Hepatocyte (in vitro differentiated cells): ENCODE data around the gene NAPSA. TPM values are rescaled to one million over a fixed set of nuclear protein-coding genes. Genes with fewer than 3 reads are reported as not detected.
"Not testable (repeated sequence)": the region's sequence is repeated elsewhere in the genome, so short reads cannot be mapped to it uniquely, and the experiment has no call there.

ENCODE experiments used
- DNase-seq: peaks from one replicate; pipeline ENCODE4 v3.0.0-alpha.2; 2016; ENCODE audit warnings: low spot score
- H2AFZ ChIP-seq: fragments of 200-600 bp; sonication (generic); 2 replicates; pipeline ENCODE4 v1.6.0; 2016; ENCODE audit warnings: antibody characterized with exemption, mild to moderate bottlenecking
- H3K27ac ChIP-seq: fragments of 200-600 bp; sonication (generic); 2 replicates; pipeline ENCODE4 v1.5.1; 2016; ENCODE audit warnings: mild to moderate bottlenecking
- H3K27me3 ChIP-seq: fragments of 200-600 bp; sonication (generic); 2 replicates; pipeline ENCODE4 v1.6.1; 2016
- H3K36me3 ChIP-seq: fragments of 200-600 bp; sonication (generic); replicated peaks from 2 replicates; pipeline ENCODE4 v1.5.1; 2016; ENCODE audit warnings: low read depth; ENCODE audit not compliant: insufficient read depth
- H3K4me1 ChIP-seq: fragments of 200-600 bp; sonication (generic); 2 replicates; pipeline ENCODE4 v1.5.1; 2016; ENCODE audit warnings: mild to moderate bottlenecking, moderate library complexity; ENCODE audit not compliant: insufficient read depth
- H3K4me2 ChIP-seq: fragments of 200-600 bp; sonication (generic); 2 replicates; pipeline ENCODE4 v1.6.0; 2016
- H3K4me3 ChIP-seq: fragments of 200-600 bp; sonication (generic); 2 replicates; pipeline ENCODE4 v1.5.1; 2016; ENCODE audit warnings: mild to moderate bottlenecking
- H3K79me2 ChIP-seq: fragments of 200-600 bp; sonication (generic); 2 replicates; pipeline ENCODE4 v1.6.0; 2017; ENCODE audit warnings: mild to moderate bottlenecking
- H3K9me2 ChIP-seq: fragments of 200-600 bp; sonication (generic); replicated peaks from 2 replicates; pipeline ENCODE4 v1.6.0; 2017; ENCODE audit warnings: mild to moderate bottlenecking; ENCODE audit not compliant: insufficient read depth
- H3K9me3 ChIP-seq: fragments of 200-600 bp; sonication (generic); 2 replicates; pipeline ENCODE4 v1.5.1; 2016; ENCODE audit warnings: low read depth, mild to moderate bottlenecking
- H4K20me1 ChIP-seq: fragments of 200-600 bp; sonication (generic); 2 replicates; pipeline ENCODE4 v1.6.0; 2016; ENCODE audit warnings: mild to moderate bottlenecking; ENCODE audit not compliant: insufficient read depth, poor library complexity, severe bottlenecking
- EZH2 ChIP-seq: fragments of 200-600 bp; sonication (generic); IDR thresholded peaks from 2 replicates; pipeline ENCODE4 v1.6.1; 2016; ENCODE audit warnings: antibody characterized with exemption, mild to moderate bottlenecking, borderline replicate concordance
- EZH2phosphoT487 ChIP-seq: fragments of 200-600 bp; sonication (generic); IDR thresholded peaks from one replicate; pipeline ENCODE4 v1.6.1; 2018; ENCODE audit warnings: antibody characterized with exemption, mild to moderate bottlenecking, low read depth, moderate library complexity; ENCODE audit not compliant: unreplicated experiment, severe bottlenecking
- WGBS: methylation state at CpG from one replicate; pipeline ENCODE4 v1.1.6; 2016; ENCODE audit warnings: low lambda C conversion rate; ENCODE audit errors: missing lambda C conversion rate; 5-methylcytosine and 5-hydroxymethylcytosine counted together
- polyA plus RNA-seq: library from polyadenylated mRNA; unstranded; fragments of >200 nt; fragmentation: Nextera tagmentation; extraction: Ambion mirVana; gene quantifications from 2 replicates; pipeline ENCODE4 v1.2.1, GENCODE V29; 2016
- total RNA-seq: library from RNA; depleted of rRNA; stranded (reverse); fragments of >200 nt; gene quantifications from 2 replicates; pipeline ENCODE4 v1.2.3, GENCODE V29; 2014
- TF ChIP-seq, protein P1 (sequence below): fragments of 200-600 bp; sonication (generic); IDR thresholded peaks from 2 replicates; pipeline ENCODE4 v1.5.1; 2016; ENCODE audit warnings: antibody characterized with exemption, mild to moderate bottlenecking; ENCODE audit not compliant: poor library complexity

The NAPSA gene
- total and polyA plus RNA-seq, 2 experiments from 2014 or later = 2.7 to 7.3 TPM

GRCh38 chr19:50331994-50332243 lies 33.5 kb downstream of the NAPSA start:
- Histone ChIP-seq H3K9me2 (no peaks in the 10 kb centered on the region), H3K27me3 (peaks cover 18% of the 10 kb centered on the region), H3K36me3 (no peaks in the 10 kb centered on the region), H3K9me3 (no peaks in the 10 kb centered on the region), H2AFZ (no peak overlapping the region), H3K4me1 (peaks cover 21% of the 10 kb centered on the region), H3K79me2 (no peaks in the 10 kb centered on the region), H3K4me3 (no peak overlapping the region), H4K20me1 (no peaks in the 10 kb centered on the region), H3K27ac (peak overlapping the region; percentile 93), H3K4me2 (peak overlapping the region; percentile 90)
- WGBS = 20% methylated on average over 2 of the region's 2 CpGs
- DNase-seq = no peak
- TF ChIP-seq EZH2phosphoT487 (no peak), EZH2 (no peak)
- TF ChIP-seq, protein P1, sequence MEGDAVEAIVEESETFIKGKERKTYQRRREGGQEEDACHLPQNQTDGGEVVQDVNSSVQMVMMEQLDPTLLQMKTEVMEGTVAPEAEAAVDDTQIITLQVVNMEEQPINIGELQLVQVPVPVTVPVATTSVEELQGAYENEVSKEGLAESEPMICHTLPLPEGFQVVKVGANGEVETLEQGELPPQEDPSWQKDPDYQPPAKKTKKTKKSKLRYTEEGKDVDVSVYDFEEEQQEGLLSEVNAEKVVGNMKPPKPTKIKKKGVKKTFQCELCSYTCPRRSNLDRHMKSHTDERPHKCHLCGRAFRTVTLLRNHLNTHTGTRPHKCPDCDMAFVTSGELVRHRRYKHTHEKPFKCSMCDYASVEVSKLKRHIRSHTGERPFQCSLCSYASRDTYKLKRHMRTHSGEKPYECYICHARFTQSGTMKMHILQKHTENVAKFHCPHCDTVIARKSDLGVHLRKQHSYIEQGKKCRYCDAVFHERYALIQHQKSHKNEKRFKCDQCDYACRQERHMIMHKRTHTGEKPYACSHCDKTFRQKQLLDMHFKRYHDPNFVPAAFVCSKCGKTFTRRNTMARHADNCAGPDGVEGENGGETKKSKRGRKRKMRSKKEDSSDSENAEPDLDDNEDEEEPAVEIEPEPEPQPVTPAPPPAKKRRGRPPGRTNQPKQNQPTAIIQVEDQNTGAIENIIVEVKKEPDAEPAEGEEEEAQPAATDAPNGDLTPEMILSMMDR = no peak

- 18% methylated on average over 10 of the region's 10 CpGs for WGBS
- no peak for TF ChIP-seq EZH2phosphoT487
These were observed 34.0 kb downstream of the NAPSA start for GRCh38 chr19:50331221-50331993.

DNA sequence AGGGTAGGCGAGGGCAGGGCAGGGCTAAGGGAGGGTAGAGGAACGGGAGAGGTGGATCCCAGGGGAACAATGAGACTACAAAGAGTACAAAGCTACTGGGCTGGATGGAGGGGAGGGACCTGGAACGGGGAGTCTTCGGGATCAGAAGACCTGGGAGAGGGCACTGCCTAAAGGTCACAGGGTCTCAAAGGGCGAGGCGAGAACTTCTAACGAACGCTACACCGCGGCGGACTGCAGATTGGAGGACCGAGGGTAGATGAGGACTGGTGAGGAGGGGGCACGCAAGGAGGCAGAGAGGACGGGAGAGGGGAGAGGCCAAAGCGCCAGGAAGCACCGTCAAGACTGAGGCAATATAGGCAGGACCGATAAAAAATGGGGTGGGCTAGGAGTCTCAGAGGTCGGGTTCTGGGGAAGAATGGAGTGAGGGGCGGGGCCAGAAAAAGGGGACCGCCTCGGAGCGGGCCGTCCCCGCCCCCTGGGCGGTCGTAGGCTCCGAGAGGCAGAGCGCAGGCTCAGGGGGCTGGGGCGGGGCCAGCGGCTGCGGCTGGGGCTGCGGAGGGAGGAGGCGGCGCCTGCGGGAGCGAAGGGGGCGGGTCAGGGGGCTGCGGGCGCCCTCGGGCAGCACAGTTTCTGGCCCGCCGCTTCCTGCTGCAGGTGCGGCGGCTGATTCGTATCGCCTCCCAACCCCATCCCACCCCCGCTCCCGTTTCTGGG lies 34.9 kb downstream of the NAPSA start:
- Histone ChIP-seq H3K9me2 (no peaks in the 10 kb centered on the region), H3K4me1 (peaks cover 25% of the 10 kb centered on the region), H2AFZ (peak overlapping the region; percentile 63), H3K79me2 (no peaks in the 10 kb centered on the region), H3K4me2 (peak overlapping the region; percentile 90), H3K9me3 (no peaks in the 10 kb centered on the region), H4K20me1 (peaks cover 3% of the 10 kb centered on the region), H3K36me3 (no peaks in the 10 kb centered on the region), H3K4me3 (peak overlapping the region; percentile 35), H3K27me3 (peaks cover 30% of the 10 kb centered on the region), H3K27ac (peak overlapping the region; percentile 93)
- WGBS = 4% methylated on average over 19 of the region's 48 CpGs
- peak; percentile 95 for DNase-seq
- TF ChIP-seq, protein P1 = no peak
- no peak for TF ChIP-seq EZH2
- no peak for TF ChIP-seq EZH2phosphoT487

More at GRCh38 chr19:50331221-50331993, 34.0 kb downstream of the NAPSA start:
- Histone ChIP-seq H3K36me3 (no peaks in the 10 kb centered on the region), H3K27ac (peak overlapping the region; percentile 93), H3K9me3 (no peaks in the 10 kb centered on the region), H2AFZ (peak overlapping the region; percentile 36), H3K4me1 (peaks cover 21% of the 10 kb centered on the region), H3K4me2 (peak overlapping the region; percentile 90), H3K79me2 (no peaks in the 10 kb centered on the region), H4K20me1 (no peaks in the 10 kb centered on the region), H3K4me3 (peak overlapping the region; percentile 35), H3K9me2 (no peaks in the 10 kb centered on the region), H3K27me3 (peaks cover 23% of the 10 kb centered on the region)
- no peak for DNase-seq

DNA sequence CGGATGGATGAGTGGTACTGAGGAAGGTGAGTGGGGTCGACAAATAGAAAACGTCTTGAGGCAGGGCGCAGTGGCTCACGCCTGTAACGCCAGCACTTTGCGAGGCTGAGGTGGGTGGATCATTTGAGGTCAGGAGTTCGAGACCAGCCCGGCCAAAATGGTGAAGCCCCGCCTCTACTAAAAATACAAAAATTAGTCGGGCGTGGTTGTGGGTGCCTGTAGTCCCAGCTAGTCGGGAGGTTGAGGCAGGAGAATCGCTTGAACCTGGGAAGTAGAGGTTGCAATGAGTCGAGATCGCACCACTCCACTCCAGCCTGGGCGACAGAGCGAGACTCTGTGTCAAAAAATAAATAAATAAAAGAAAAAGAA lies 35.5 kb downstream of the NAPSA start:
- not testable (repeated sequence) for H3K4me3 ChIP-seq, DNase-seq, H3K9me3 ChIP-seq, H3K79me2 ChIP-seq, H4K20me1 ChIP-seq, H3K9me2 ChIP-seq, H3K36me3 ChIP-seq
- H3K27ac ChIP-seq = peak overlapping the region; percentile 76
- peak overlapping the region; percentile 90 for H3K4me2 ChIP-seq
- peak overlapping the region; percentile 63 for H2AFZ ChIP-seq
- H3K4me1 ChIP-seq = peaks cover 25% of the 10 kb centered on the region
- 32% methylated on average over 18 of the region's 18 CpGs for WGBS
- H3K27me3 ChIP-seq = peaks cover 30% of the 10 kb centered on the region
